A375 (cell line): ENCODE results near the gene FAM131C. TPM values are rescaled to one million over a fixed set of nuclear protein-coding genes. Genes with fewer than 3 reads are reported as not detected.

Experiments
- total RNA-seq: library from RNA; depleted of rRNA; stranded (reverse); fragments of >200 nt; shearing (Covaris generic); gene quantifications from 2 replicates; pipeline ENCODE4 v1.2.3, GENCODE V29; 2014; rRNA removed

The FAM131C gene
- total RNA-seq: 0.79 and 1.5 TPM in 2 replicates

DNA sequence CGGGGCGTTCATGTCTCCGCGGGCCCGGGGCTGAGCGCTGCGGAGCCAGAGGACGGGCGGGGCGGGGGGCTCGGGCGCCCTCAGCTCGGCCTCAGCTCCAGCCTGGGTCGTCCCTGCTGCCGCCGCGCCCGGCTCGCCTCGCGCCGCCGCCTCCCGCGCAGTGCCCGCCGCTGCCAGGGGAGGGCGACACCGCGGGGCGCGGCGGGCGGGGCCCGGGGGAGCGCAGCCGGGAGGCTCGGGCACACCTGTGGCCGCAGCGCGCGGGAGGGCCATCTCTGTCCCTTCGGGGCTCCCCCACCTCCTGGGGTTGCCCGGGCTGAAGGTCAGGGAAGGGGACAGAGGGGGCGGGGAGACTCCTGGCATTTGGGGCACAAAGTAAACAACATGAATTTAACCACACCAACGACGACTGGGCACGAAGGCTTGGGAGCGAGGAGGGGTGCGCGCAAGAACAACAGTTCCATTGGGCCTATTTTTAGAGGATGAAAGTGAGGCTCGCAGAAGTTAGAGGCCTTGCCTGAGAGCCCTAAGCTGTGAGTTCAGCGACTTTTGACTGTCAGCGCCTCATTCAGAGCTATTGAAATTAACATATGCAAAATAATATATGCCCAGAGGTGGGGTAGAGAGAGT is at the start of gene FAM131C:
Gene FAM131C (minus strand): TSS at position 162 of the 630 bp plus-strand sequence. CDS start 209 bp downstream, outside the sequence.

GRCh38 chr1:16043521-16043920 is 29.9 kb downstream of the FAM131C start, which contains the start of gene CLCNKB:
Gene CLCNKB (plus strand): TSS chr1:16043782. CDS start chr1:16044493, 711 bp downstream.

DNA sequence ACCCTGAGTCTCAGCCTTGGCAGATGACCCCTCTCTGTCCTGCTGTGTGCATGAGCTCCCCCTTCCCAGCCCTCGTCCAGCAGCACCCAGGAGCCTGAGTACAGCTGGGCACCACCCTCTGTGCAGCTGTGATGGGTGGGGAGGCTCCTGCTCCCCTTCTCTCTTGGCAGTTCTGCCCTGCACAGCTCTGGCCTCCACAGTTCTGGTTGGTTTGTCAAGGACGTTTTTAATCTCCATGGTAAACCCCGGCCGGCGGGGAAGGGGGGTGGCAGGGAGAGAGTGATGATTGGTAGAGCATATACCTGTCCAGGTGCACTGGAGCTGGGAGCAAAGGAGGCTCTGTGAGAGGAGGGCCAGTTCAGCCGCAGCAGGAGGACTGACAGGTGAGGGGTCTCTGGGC is 51.8 kb downstream of the FAM131C start, which contains the start of gene CLCNKA:
Gene CLCNKA (plus strand): TSS at position 356 of the 400 bp plus-strand sequence. CDS start 584 bp downstream, outside the sequence.

DNA sequence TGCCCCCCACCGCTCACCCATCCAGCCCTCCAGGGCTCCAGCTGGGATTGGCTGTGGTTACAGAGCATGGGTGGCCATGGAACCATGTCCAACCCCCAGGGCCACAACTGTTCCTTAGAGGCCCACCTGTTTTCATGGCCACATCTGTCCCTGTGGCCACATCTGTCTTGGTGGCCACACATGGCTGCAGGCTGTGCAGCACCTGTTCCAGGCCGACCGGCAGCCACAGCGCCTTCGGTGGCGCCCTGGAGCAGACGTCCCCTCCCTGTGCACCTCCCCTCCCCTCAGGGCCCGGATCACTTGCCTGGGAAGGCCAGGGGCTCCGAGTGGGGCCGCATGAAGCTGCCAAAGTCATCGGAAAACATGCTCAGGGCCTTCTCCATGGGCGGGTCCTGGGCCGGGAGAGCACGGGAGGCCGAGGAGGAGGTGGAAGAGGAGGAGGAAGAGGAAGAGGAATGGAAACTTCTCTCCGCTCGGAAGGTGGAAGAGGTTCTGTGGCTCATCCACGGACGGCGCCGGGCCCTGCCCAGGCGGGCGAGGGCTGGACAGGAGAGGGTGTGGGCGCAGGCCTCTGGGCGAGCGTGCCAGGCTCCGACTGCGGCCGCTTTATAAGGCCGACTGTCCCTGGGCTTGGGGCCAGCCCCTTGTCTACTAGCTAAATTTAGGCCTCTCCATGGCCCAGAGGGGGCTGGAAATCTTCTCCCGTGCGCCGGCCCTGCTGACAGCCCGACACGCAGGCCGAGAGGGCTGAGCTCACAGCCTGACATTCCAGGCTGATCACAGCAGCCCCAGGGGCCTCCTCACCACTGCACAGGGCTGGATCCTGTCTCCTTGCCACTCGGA is 55.8 kb downstream of the FAM131C start, which contains the start of gene HSPB7:
Gene HSPB7 (minus strand): TSS at position 583 of the 843 bp plus-strand sequence. CDS start 80 bp downstream, at position 503.

Other genes starting within 250 kb of the FAM131C start
- gene SPEN, start 225.9 kb downstream of the FAM131C start, total RNA-seq: 21.6 and 23.7 TPM in 2 replicates
- gene ZBTB17, start 97.5 kb downstream of the FAM131C start, total RNA-seq: 42.3 and 42.9 TPM in 2 replicates
- not detected in 2 replicates for gene SRARP, start 69.4 kb downstream of the FAM131C start, total RNA-seq
- gene HSPB7, start 55.6 kb downstream of the FAM131C start, total RNA-seq: not detected in 2 replicates
- not detected in 2 replicates for gene CLCNKA, start 51.6 kb downstream of the FAM131C start, total RNA-seq
- gene CLCNKB, start 29.9 kb downstream of the FAM131C start, total RNA-seq: not detected in 2 replicates
- 283 and 306 TPM in 2 replicates for gene EPHA2, start 82.4 kb upstream of the FAM131C start, total RNA-seq
- gene ARHGEF19, start 139.0 kb upstream of the FAM131C start, total RNA-seq: 6.8 and 8.0 TPM in 2 replicates
- 10.0 and 18.1 TPM in 2 replicates for gene CPLANE2, start 163.5 kb upstream of the FAM131C start, total RNA-seq